HFF-Myc (cell line): ENCODE measurements around the gene SDF2L1.

Experiments used
- DNase-seq: peaks from one replicate; pipeline ENCODE4 v3.0.0-alpha.2; 2011; ENCODE audit warnings: low read depth; ENCODE audit errors: extremely low read depth
- H3K4me3 ChIP-seq: replicated peaks from 2 replicates; pipeline ENCODE4 v1.5.1; 2011; ENCODE audit warnings: low read depth, mild to moderate bottlenecking, control low read depth, low read length
- TF ChIP-seq, protein P1 (sequence below): IDR thresholded peaks from 2 replicates; pipeline ENCODE4 v1.5.1; 2012; ENCODE audit warnings: mild to moderate bottlenecking, low read depth, low read length, control low read depth; ENCODE audit errors: missing control alignments

The SDF2L1 gene

DNA sequence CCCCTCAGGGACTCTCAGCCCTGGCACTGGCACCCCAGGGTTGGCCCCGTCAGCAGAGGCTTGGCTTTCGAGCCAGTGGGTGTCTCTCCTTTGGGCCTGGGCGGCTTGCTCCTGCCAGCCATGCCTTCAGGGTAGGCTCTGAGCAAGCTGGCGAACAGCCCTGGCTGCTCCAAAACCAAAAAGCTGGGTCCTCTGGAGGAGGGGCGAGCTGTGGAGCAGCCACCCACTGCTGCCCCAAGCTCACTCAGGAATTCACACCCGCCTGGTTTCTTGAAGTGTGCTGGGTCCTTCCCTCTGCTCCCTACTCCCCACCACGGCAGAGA is 18.5 kb upstream of the SDF2L1 start:
- no peak overlapping the region for H3K4me3 ChIP-seq
- no peak for DNase-seq
- TF ChIP-seq, protein P1, sequence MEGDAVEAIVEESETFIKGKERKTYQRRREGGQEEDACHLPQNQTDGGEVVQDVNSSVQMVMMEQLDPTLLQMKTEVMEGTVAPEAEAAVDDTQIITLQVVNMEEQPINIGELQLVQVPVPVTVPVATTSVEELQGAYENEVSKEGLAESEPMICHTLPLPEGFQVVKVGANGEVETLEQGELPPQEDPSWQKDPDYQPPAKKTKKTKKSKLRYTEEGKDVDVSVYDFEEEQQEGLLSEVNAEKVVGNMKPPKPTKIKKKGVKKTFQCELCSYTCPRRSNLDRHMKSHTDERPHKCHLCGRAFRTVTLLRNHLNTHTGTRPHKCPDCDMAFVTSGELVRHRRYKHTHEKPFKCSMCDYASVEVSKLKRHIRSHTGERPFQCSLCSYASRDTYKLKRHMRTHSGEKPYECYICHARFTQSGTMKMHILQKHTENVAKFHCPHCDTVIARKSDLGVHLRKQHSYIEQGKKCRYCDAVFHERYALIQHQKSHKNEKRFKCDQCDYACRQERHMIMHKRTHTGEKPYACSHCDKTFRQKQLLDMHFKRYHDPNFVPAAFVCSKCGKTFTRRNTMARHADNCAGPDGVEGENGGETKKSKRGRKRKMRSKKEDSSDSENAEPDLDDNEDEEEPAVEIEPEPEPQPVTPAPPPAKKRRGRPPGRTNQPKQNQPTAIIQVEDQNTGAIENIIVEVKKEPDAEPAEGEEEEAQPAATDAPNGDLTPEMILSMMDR, result no peak

DNA sequence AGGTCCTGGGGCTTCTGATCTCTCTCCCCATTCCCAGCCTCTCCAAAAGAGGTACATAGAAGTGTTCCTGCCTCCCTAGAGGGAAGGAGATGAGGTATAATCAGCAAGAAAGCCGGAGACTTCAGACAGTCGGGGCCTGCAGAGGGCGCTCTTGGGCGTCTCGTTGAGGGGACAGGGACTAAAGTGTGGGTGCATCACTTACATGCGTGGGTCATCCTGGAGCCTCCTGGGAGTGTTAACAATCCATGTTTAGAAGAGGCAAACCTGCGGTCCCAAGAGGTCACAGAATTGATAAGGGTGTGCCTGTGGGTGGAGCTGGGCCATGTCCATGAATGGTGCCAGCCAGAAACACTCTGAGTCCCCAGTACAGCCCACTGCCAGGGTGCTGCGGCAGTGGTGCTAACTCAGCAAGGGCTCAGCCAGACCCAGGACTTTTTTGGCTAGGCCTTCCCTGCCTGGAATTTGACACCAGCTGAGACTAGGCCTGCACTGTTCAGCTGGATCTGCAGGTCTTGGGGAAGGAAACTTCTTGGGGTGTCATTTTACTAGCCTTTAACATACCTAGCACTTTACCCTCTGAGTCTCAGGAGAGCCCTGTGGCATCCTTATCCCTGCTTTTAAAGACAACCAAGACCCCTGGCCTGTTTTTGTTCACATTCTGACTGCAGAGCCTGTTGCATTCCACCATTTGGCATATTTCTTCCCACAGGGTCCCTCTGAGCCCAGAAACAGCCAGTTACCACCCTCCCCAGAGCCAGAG is 17.8 kb upstream of the SDF2L1 start:
- TF ChIP-seq, protein P1, result peak; percentile 73
- DNase-seq, result no peak
- H3K4me3 ChIP-seq, result no peak overlapping the region

- TF ChIP-seq, protein P1, result no peak
- H3K4me3 ChIP-seq, result no peak overlapping the region
- DNase-seq, result no peak
Observed at GRCh38 chr22:21624880-21625791, 17.0 kb upstream of the SDF2L1 start.

DNA sequence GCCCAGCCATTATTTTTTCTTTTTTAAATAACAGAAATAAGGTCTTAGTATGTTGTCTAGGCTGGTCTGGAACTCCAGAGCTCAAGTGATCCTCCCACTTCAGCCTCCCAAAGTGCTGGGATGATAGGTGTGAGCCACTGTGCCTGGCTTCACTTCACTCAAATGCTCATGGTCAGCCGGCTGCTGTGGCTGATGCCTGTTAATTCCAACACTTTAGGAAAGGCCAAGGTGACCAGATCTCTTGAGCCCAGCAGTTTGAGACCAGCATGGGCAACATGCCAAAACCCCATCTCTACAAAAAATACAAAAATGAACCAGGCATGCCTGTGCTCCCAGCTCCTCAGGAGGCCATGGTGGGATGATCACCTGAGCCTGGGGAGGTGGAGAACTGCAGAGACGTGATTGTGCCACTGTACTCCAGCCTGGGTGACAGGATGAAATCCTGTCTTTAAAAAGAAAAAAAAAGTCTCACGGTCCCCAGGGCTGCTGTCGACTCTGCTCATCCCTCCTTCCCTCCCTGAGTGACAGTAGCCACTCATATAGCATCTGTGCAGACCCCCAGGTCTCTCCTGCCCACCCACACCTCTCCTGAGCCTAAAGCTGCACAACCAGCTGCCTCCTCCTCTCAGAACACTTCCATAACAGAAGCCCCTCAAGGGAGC is 15.9 kb upstream of the SDF2L1 start:
- H3K4me3 ChIP-seq, result no peak overlapping the region
- no peak for DNase-seq
- TF ChIP-seq, protein P1, result no peak

DNA sequence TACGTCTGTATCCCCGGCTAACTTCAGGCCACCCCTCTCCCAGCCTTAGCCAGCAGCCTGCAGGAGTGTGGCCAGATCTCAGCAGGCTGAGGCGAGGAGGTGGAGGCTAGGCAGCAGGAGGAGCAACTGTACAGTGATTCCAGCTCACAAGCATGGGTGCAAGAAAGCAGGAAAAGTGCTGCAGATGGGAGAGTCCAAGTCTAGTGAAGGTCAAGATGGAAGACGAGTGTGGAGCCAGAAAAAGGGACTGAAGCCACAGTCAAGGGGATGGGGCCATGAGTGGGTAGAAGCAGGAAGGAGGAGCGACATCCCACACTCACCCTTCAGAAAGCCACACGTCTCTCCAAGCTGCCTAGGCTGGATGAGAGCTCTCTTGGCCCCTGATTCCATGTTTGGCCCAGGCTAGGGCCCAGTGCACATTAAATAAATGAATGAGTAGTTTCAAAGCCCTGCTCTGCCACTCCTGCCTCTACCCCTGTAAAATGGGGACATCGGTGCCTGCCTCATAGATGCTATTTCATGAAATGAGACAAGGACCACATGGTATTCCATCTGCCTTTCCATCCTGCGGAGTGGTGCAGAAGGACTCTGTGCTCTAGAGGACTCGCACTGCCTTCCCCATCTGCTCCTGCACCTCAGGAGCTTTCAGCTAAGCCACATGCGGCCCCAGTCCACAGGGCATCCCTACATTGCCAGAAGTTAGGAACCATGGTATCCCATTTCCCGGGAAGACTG is 15.2 kb upstream of the SDF2L1 start:
- TF ChIP-seq, protein P1, result no peak
- 0 out of 2 replicates have a peak overlapping the region, but pooled peaks have one; percentile 3 for H3K4me3 ChIP-seq

More for the DNA sequence above, 15.2 kb upstream of the SDF2L1 start:
- no peak for DNase-seq
